HEK293T (cell line): ENCODE results near the gene PAX8.

Experiments
- ARNT ChIP-seq: fragments of 450-650 bp; IDR thresholded peaks from 2 replicates; pipeline ENCODE4 v1.6.1; 2017; ENCODE audit warnings: mild to moderate bottlenecking
- L3MBTL2 ChIP-seq: fragments of 450-650 bp; conservative IDR thresholded peaks from 2 replicates; pipeline ENCODE4 v1.6.1; 2016; ENCODE audit warnings: mild to moderate bottlenecking

DNA sequence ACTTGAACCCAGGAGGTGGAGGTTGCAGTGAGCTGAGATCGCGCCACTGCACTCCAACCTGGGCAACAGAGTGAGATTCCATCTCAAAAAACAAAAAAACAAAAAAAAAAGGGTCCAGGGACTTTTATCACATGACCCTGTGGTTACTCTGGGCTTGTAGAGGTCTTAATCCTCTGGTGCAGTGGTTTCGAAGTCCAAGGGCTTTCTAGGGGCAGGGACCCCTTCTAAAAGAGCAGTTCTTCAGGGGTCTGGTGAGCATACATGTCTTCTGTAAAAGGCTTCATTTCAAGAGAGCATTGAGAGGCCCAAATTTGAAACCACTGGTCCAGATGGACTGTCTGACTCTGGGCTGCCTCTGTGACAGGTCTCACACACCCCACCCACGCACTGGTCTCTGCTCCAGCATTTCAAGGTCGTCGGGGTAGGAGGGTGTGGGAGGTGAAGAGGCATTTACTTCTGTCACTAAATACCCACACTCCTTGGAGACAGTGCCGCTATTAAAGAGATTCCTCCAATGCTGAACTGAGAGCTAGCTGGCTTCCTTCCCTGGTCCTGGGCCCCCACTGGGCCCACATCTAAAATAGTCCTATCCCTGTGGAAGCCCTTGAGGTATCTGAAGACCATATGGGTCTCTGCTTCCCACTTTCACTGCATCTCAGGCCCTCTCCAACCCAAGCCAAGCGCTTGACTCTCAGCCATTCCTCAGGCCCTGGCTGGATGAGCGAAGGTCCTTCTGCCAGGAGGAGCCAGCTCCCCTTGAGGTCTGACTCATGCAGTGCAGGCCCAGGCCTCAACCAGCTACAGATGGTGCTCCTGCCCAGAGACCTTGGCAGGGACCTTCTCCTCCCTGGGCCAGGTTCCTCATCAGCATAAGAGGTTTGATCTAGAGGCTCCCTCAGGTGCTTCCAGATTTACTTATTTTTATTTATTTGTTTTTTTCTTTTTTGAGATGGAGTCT, 44.8 kb downstream of the PAX8 start:
- TF ChIP-seq ARNT, result no peak
- TF ChIP-seq L3MBTL2, result no peak
